ENCODE measurements around the gene ATL2.

- TF ChIP-seq CTCF (IDR thresholded peaks at IDR 0.05; ENCODE audit: poor library complexity): no peak
- no peak for TF ChIP-seq EZH2phosphoT487 (IDR thresholded peaks at IDR 0.05; ENCODE audit: low read depth, severe bottlenecking, unreplicated experiment)
- no peak for TF ChIP-seq EZH2 (IDR thresholded peaks at IDR 0.05; ENCODE audit: borderline replicate concordance)
These were observed 114.8 kb downstream of the ATL2 start for GRCh38 chr2:38262069-38262871.

Data from hepatocyte (in vitro differentiated cells).